Stimulated activated CD4-positive, alpha-beta T cell treated with anti-CD3 and anti-CD28 coated beads, Interleukin-1b, Interleukin-23, amount 100 ng/mL, for 24 hours (primary cell): ENCODE measurements around the gene TRPM5.

Source experiments
- DNase-seq, 4 experiments: peaks; one replicate each; pipeline ENCODE4 v3.0.0-alpha.2; 2020; ENCODE audit warnings: low read depth in 4 of 4, low spot score in 1 of 4

Gene TRPM5

GRCh38 chr11:2422461-2423156, 21.7 kb downstream of the TRPM5 start:
- no peak for DNase-seq

GRCh38 chr11:2421996-2422395, 22.3 kb downstream of the TRPM5 start:
- no peak for DNase-seq

GRCh38 chr11:2421226-2421994, 22.9 kb downstream of the TRPM5 start:
- DNase-seq, result no peak

- peak; percentile 54 to 59 (median 56) for DNase-seq
Measured at GRCh38 chr11:2420502-2421225, 23.6 kb downstream of the TRPM5 start.

- DNase-seq, result peak in 1 of 4 experiments; percentile 30
Measured at GRCh38 chr11:2419638-2420501, 24.4 kb downstream of the TRPM5 start.

- no peak for DNase-seq
Measured at GRCh38 chr11:2418693-2419360, 25.5 kb downstream of the TRPM5 start.

GRCh38 chr11:2417856-2418692, 26.2 kb downstream of the TRPM5 start:
- no peak for DNase-seq

- no peak for DNase-seq
Measured at GRCh38 chr11:2416765-2417164, 27.5 kb downstream of the TRPM5 start.

GRCh38 chr11:2415601-2416380, 28.5 kb downstream of the TRPM5 start:
- no peak for DNase-seq

- DNase-seq, result no peak
Measured at GRCh38 chr11:2415171-2415570, 29.1 kb downstream of the TRPM5 start.

GRCh38 chr11:2414616-2415015, 29.7 kb downstream of the TRPM5 start:
- DNase-seq, result no peak

GRCh38 chr11:2413742-2414579, 30.4 kb downstream of the TRPM5 start:
- DNase-seq, result no peak

GRCh38 chr11:2412323-2412722, 32.0 kb downstream of the TRPM5 start:
- no peak for DNase-seq

GRCh38 chr11:2411446-2412305, 32.6 kb downstream of the TRPM5 start:
- no peak for DNase-seq

GRCh38 chr11:2410616-2411015, 33.7 kb downstream of the TRPM5 start:
- no peak for DNase-seq

- DNase-seq, result no peak
Measured at GRCh38 chr11:2409611-2410468, 34.5 kb downstream of the TRPM5 start.
